Spleen (tissue), 7 donors: ENCODE results near the gene VRK3.

Source experiments
- POLR2AphosphoS5 ChIP-seq, 3 donors: sonication (generic); formaldehyde crosslinking; IDR thresholded peaks; one replicate each; pipeline ENCODE4 v1.5.1; 2017; ENCODE audit warnings: antibody characterized with exemption in 3 of 3
- TF ChIP-seq, protein P1 (sequence below), 11 experiments: fragments of 200-600 bp in 7 of 11; fragments of 450-650 bp in 4 of 11; sonication (generic) in 4 of 11; IDR thresholded peaks in 8 of 11; conservative IDR thresholded peaks in 3 of 11; 1 replicate in 7 of 11; 2 replicates in 4 of 11; pipeline versions ENCODE4 v1.4.0 to v1.8.0; 2016 to 2021; ENCODE audit warnings: antibody characterized with exemption in 11 of 11, inconsistent platforms in 4 of 11, mild to moderate bottlenecking in 1 of 11
- donor health status: DM: no; HTN: no; CAD: no; lungs with moderate emphysema.
- donor health status: DM: no; HTN: no; CAD: no.
- donor health status: DM: no; HTN: no; CAD: no.

DNA sequence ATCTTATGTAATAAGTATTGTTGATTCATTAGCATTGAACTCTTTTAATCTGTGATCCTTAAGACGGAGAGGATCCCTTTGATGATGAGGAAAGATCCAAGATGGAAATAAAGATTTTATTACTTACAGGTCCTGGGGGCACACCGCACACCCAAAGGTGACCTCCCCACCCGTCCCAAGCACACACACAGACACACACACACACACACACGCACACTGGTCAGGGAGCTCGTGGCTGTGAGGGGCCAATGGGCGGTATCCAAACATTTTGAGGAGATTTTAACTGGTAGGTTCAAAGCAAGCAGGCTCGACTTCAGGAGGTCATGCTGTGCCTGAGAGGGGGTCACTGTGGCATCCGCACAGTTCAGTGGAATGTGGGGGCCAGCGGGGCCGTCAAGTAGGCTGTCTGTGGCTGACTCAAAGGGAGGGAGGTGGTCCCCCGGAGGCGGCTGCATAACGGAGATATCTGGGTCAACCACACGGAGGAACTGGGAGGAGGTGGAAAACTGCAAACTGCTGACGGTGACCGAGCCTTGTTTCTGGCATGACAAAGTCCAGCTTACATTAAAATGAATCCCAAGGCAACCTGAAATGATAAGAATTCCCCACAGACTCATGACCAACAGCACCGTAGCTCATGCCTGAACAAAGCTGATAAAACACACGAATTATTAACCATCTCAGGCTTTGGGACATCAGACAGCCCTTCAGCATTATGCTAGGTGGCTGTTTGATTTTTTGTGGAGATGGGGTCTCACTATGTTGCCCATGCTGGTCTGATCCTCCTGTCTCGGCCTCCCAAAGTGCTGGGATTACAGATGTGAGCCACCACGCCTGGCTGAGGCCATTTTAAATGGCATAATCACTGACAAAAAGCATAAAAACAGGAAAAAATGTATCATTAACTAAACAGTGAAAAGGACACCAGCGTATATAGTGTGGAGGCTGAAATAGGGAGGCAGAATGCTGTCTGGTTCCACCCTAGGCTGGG lies 43.3 kb downstream of the VRK3 start:
- TF ChIP-seq, protein P1, sequence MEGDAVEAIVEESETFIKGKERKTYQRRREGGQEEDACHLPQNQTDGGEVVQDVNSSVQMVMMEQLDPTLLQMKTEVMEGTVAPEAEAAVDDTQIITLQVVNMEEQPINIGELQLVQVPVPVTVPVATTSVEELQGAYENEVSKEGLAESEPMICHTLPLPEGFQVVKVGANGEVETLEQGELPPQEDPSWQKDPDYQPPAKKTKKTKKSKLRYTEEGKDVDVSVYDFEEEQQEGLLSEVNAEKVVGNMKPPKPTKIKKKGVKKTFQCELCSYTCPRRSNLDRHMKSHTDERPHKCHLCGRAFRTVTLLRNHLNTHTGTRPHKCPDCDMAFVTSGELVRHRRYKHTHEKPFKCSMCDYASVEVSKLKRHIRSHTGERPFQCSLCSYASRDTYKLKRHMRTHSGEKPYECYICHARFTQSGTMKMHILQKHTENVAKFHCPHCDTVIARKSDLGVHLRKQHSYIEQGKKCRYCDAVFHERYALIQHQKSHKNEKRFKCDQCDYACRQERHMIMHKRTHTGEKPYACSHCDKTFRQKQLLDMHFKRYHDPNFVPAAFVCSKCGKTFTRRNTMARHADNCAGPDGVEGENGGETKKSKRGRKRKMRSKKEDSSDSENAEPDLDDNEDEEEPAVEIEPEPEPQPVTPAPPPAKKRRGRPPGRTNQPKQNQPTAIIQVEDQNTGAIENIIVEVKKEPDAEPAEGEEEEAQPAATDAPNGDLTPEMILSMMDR (IDR thresholded peaks at IDR 0.05 in 8 of 11, conservative IDR thresholded peaks at IDR 0.05 in 3 of 11), result no peak
- no peak for TF ChIP-seq POLR2AphosphoS5 (IDR thresholded peaks at IDR 0.05)
